ENCODE measurements around the gene RGS6.

The RGS6 gene

DNA sequence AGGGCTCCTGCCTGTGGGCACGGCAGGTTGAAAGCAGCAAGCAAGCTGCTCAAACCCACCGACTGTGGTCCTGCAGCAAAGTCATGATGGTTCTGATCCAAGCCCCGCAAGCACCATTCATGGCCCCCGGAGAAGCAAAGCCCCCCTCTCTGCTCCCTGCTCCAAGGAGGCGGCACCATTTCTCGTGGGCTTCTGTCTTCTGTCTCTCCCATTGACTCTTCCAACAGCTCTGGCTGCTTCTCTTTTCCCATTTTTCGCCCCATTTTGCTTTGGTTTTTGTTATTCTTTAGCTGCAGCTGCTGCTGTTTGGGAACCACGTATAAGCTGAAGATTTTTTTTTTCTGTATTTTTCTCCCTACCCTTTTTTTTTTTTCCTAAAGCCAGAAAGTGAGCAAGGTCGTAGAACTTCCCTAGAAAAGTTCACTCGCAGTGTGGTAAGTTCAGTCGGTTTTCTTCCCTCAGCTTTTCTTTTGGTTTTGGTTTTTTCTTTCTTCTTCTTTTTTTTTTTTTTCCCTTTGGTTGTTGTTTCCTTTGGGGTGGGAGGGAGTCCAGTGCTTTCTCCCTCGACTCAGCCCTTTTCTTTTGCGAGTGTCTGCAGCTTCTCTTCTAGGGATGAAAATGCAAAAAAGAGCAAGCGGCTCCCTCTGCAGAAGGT, 607.6 kb downstream of the RGS6 start:
- TF ChIP-seq, protein P1, sequence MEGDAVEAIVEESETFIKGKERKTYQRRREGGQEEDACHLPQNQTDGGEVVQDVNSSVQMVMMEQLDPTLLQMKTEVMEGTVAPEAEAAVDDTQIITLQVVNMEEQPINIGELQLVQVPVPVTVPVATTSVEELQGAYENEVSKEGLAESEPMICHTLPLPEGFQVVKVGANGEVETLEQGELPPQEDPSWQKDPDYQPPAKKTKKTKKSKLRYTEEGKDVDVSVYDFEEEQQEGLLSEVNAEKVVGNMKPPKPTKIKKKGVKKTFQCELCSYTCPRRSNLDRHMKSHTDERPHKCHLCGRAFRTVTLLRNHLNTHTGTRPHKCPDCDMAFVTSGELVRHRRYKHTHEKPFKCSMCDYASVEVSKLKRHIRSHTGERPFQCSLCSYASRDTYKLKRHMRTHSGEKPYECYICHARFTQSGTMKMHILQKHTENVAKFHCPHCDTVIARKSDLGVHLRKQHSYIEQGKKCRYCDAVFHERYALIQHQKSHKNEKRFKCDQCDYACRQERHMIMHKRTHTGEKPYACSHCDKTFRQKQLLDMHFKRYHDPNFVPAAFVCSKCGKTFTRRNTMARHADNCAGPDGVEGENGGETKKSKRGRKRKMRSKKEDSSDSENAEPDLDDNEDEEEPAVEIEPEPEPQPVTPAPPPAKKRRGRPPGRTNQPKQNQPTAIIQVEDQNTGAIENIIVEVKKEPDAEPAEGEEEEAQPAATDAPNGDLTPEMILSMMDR (IDR thresholded peaks at IDR 0.05; ENCODE audit: extremely low read depth, insufficient read depth, missing control alignments): no peak
- DNase-seq (ENCODE audit: low spot score): no peak
- in situ Hi-C loops (cut with MboI; ENCODE audit: low pct_unique_long_range_greater_than_20kb, low sequenced_read_pairs, unreplicated experiment): no loop called here

DNA sequence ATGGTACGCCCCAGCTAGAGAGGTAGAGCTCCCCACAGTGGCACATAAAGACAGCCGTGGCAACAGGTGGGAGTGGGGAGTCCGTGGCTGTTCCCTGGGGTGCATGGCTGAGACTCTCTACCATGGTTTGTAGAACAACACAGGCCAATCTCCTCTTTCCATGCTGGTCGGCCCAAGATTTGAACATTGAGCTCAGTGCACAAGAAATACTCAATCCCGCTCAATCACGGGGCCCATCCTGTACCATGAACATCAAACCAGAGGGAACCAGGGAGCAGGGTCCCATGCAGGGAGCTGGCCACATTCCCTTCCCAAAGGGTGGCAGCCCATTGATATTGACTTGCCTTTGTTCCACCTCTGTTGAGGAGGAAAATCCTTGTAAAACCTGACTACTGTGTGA, 608.6 kb downstream of the RGS6 start:
- TF ChIP-seq, protein P1 (IDR thresholded peaks at IDR 0.05; ENCODE audit: extremely low read depth, insufficient read depth, missing control alignments): no peak
- DNase-seq (ENCODE audit: low spot score): no peak
- in situ Hi-C loops (cut with MboI; ENCODE audit: low pct_unique_long_range_greater_than_20kb, low sequenced_read_pairs, unreplicated experiment): no loop called here

DNA sequence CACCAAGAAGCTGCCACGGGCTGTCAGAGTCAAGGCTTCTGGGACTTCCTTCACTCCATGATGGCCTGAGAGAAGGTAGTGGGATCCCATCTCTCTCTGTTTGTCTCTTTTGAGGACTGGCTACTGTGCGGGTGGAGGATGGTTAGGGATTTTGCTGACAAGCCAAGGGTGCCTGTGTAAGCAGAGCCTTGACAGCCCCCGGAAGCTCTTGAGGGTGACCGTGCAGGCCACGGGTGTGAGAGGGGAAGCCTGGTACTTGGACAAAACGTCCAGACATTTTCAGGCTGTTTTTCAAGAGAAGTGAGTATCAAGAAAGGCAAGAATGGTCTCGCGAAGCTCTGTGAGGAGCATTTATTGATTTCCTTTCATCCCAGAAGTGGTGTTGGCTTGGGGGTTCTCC, 609.3 kb downstream of the RGS6 start:
- in situ Hi-C loops (cut with MboI; ENCODE audit: low pct_unique_long_range_greater_than_20kb, low sequenced_read_pairs, unreplicated experiment): no loop called here
- TF ChIP-seq, protein P1 (IDR thresholded peaks at IDR 0.05; ENCODE audit: extremely low read depth, insufficient read depth, missing control alignments): no peak
- DNase-seq (ENCODE audit: low spot score): no peak

DNA sequence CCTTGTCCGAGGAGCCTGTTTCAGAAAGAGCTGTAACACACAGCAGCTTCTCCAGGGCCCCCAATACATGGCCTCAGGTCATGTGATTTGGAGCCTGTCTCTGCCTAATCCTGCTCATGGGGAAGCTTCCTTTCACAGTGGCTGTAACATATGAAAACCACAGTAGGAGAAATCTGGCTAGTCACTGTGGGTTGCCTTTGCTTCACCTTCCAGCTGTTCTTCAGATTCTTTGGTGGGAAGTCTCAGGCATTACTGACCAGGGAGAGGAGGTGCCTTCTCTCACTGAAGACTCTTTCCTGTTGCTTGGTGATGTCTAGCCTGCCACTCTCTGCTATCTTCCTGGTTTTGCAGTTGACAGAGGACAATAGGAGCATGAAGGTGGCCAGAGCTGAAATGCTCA, 611.1 kb downstream of the RGS6 start:
- in situ Hi-C loops (cut with MboI; ENCODE audit: low pct_unique_long_range_greater_than_20kb, low sequenced_read_pairs, unreplicated experiment): no loop called here
- TF ChIP-seq, protein P1 (IDR thresholded peaks at IDR 0.05; ENCODE audit: extremely low read depth, insufficient read depth, missing control alignments): no peak
- no peak for DNase-seq (ENCODE audit: low spot score)

DNA sequence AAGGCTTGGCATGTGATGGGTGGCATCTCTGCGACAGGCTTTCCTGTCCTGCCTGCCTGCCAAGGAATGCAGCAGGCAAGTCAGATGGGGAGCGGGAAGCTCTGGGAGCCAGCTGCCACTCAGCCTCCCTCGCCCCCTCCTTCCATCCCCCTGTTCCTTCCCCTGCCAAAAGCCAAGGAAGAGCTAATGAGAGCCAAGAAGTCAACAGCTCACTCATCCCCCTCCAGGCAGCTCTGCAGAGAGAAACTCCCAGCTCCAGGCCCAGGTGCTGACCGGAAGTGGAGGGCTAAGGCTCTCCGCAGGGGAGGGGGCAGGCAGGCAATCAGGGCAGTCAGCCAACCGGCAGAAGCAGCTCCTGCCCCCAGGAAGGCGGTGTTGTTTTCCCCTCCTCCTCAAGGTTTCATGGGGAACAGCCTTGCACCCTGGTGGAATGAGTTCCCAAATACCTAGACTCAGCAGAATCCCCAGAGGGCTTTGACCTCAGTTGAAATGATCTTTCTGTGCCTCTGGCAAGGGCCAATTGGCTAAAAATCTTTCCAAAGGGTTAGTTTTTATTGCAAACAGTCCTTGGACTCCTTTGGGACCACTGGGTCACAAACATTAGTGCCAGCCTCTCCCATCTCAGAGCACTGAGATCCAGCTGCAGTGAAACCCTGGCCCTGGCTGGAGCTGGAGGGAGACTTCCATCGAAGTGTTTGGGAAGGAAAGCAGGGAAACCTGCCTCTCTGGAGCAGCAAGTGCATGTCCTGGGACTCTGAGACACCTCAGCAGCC, 612.6 kb downstream of the RGS6 start:
- in situ Hi-C loops (cut with MboI; ENCODE audit: low pct_unique_long_range_greater_than_20kb, low sequenced_read_pairs, unreplicated experiment): no loop called here
- TF ChIP-seq, protein P1 (IDR thresholded peaks at IDR 0.05; ENCODE audit: extremely low read depth, insufficient read depth, missing control alignments): no peak

DNA sequence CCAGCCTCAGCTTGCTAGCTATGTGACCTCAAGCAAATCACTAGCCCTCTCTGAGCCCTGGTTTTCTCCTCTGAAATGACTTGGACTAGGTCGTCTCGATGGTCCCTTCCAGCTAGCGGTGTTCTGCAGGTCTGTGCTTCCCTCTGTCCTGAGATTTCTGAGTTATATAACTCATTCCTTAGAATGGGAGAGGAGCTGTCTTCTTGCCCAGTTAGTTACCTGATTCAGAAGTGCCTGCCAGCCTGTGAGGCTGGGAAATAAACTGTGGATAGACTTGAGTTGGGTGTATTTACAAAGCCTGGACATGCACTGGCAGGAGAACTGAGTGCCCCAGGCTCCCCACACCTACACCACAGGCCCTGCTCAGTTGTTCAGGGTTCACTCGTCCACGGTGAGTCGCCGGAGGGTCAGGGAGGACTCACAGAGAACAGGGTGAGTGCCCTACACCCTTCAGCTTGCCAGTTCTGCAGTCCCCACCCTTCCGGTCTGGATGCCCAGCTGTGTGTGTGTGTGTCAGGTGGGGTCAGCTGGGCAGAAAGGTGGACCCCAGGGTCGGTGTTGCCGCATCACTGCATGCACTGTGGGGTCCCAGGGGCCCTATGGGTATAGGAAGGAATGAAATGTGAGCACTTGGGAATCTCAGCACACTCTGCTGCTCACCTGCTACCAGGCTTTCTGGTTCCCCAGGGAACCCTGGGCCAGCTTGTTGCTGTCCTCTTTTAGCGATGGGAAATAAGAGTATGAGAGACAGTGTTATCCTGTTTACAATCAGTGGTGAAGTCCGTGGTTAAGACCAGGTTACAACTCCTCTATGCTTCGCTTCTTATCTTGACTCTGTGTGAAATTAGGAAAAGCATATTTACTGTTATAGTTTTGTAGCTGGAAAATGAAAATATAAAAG, 613.4 kb downstream of the RGS6 start:
- in situ Hi-C loops (cut with MboI; ENCODE audit: low pct_unique_long_range_greater_than_20kb, low sequenced_read_pairs, unreplicated experiment): no loop called here
- TF ChIP-seq, protein P1 (IDR thresholded peaks at IDR 0.05; ENCODE audit: extremely low read depth, insufficient read depth, missing control alignments): no peak
- DNase-seq (ENCODE audit: low spot score): no peak

More for the DNA sequence above, 612.6 kb downstream of the RGS6 start:
- no peak for DNase-seq (ENCODE audit: low spot score)

Data from GM13977 (cell line).